ENCODE results near the gene LOC128125822.

- no peak for TF ChIP-seq ZBTB33 (IDR thresholded peaks at IDR 0.05)
- TF ChIP-seq TBL1XR1 (IDR thresholded peaks at IDR 0.05; ENCODE audit: low read depth, low read length), result no peak
- TF ChIP-seq NR2C1 (IDR thresholded peaks at IDR 0.05), result no peak
- no peak for TF ChIP-seq CTCF (IDR thresholded peaks at IDR 0.05 in 2 of 3, conservative IDR thresholded peaks at IDR 0.05 in 1 of 3; ENCODE audit: control insufficient read depth in 2 of 3, extremely low read depth in 1 of 3, insufficient read depth in 1 of 3, low read depth in 3 of 3, low read length in 3 of 3)
- peak; percentile 27; the same call in 1 of the 2 replicates for TF ChIP-seq POLR2AphosphoS5 (IDR thresholded peaks at IDR 0.05; ENCODE audit: low read length)
- TF ChIP-seq STAT1 (conservative IDR thresholded peaks at IDR 0.05), result no peak
- no peak for TF ChIP-seq EP300 (IDR thresholded peaks at IDR 0.05; ENCODE audit: borderline replicate concordance in 1 of 2, control insufficient read depth in 1 of 2, low read depth in 2 of 2, low read length in 2 of 2)
- no peak for TF ChIP-seq HCFC1 (IDR thresholded peaks at IDR 0.05; ENCODE audit: low read length)
- TF ChIP-seq MTA3 (IDR thresholded peaks at IDR 0.05; ENCODE audit: borderline replicate concordance, low read length), result no peak
Observed at GRCh38 chr6:63584566-63584965, 12.3 kb downstream of the LOC128125822 start.

Data from GM12878 (cell line).